MM.1S (cell line): Measurements from ENCODE around the gene CSF1.

Source experiments
- EZH2 ChIP-seq: fragments of 300-600 bp; sonication (generic); optimal IDR thresholded peaks from 2 replicates; pipeline ENCODE3; 2017; ENCODE audit warnings: low read depth, mild to moderate bottlenecking, antibody characterized with exemption, low read length, mixed read lengths
- EZH2phosphoT487 ChIP-seq: fragments of 300-600 bp; sonication (generic); IDR thresholded peaks from 2 replicates; pipeline ENCODE4 v1.6.1; 2018; ENCODE audit warnings: antibody characterized with exemption, low read length
- TF ChIP-seq, protein P1 (sequence below): fragments of 300-600 bp; sonication (generic); IDR thresholded peaks from 2 replicates; pipeline ENCODE4 v1.5.1; 2016; ENCODE audit warnings: antibody characterized with exemption, low read length, mixed read lengths

DNA sequence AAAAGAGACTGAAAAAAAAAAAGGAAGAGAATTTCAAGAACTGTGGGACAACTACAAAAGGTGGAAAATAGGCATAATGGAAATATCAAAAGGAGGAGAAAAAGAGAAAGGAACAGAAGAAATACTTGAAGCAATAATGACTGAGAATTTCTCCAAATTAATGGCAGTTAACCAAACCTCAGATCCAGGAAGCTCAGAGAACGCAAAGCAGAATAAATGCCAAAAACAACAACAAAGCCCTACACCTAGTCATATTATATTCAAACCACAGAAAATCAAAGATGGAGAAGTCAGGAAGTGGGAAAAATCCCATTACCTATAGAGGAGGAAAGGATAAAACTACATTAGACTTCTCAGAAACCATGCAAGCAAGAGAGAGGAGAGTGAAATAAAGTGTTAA, 53.2 kb downstream of the CSF1 start:
- TF ChIP-seq, protein P1, sequence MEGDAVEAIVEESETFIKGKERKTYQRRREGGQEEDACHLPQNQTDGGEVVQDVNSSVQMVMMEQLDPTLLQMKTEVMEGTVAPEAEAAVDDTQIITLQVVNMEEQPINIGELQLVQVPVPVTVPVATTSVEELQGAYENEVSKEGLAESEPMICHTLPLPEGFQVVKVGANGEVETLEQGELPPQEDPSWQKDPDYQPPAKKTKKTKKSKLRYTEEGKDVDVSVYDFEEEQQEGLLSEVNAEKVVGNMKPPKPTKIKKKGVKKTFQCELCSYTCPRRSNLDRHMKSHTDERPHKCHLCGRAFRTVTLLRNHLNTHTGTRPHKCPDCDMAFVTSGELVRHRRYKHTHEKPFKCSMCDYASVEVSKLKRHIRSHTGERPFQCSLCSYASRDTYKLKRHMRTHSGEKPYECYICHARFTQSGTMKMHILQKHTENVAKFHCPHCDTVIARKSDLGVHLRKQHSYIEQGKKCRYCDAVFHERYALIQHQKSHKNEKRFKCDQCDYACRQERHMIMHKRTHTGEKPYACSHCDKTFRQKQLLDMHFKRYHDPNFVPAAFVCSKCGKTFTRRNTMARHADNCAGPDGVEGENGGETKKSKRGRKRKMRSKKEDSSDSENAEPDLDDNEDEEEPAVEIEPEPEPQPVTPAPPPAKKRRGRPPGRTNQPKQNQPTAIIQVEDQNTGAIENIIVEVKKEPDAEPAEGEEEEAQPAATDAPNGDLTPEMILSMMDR: no peak
- no peak for TF ChIP-seq EZH2
- TF ChIP-seq EZH2phosphoT487: no peak
